HepG2 (cell line): ENCODE measurements around the gene MYO7A. TPM values are rescaled to one million over a fixed set of nuclear protein-coding genes. Genes with fewer than 3 reads are reported as not detected.

Experiments used
- BCL3 ChIP-seq: sonication (generic); formaldehyde crosslinking; IDR thresholded peaks from 2 replicates; pipeline ENCODE4 v1.5.1; 2020; ENCODE audit warnings: mild to moderate bottlenecking, missing genetic modification reagents, moderate library complexity
- CTCF ChIP-seq: sonication (generic); formaldehyde crosslinking; IDR thresholded peaks from 2 replicates; pipeline ENCODE4 v1.5.0; 2020; ENCODE audit warnings: mild to moderate bottlenecking, missing genetic modification reagents, moderate library complexity
- ELF3 ChIP-seq: IDR thresholded peaks from 2 replicates; pipeline ENCODE4 v1.6.1; 2016; ENCODE audit warnings: missing genetic modification reagents, missing compliant biosample characterization
- GZF1 ChIP-seq: sonication (generic); formaldehyde crosslinking; IDR thresholded peaks from 2 replicates; pipeline ENCODE4 v1.5.1; 2020; ENCODE audit warnings: mild to moderate bottlenecking, missing genetic modification reagents
- LBX2 ChIP-seq: sonication (generic); formaldehyde crosslinking; IDR thresholded peaks from 2 replicates; pipeline ENCODE4 v1.5.0; 2020; ENCODE audit warnings: missing genetic modification reagents, mild to moderate bottlenecking, borderline replicate concordance
- MEIS1 ChIP-seq: sonication (generic); formaldehyde crosslinking; IDR thresholded peaks from 2 replicates; pipeline ENCODE4 v1.9.0; 2021; ENCODE audit warnings: mild to moderate bottlenecking, missing genetic modification reagents, moderate library complexity, borderline replicate concordance
- MTERF4 ChIP-seq: sonication (generic); formaldehyde crosslinking; IDR thresholded peaks from 2 replicates; pipeline ENCODE4 v1.8.0; 2023; ENCODE audit warnings: mild to moderate bottlenecking, missing genetic modification reagents
- NCOA1 ChIP-seq: sonication (generic); formaldehyde crosslinking; IDR thresholded peaks from 2 replicates; pipeline ENCODE4 v1.9.0; 2021; ENCODE audit warnings: missing genetic modification reagents
- NFAT5 ChIP-seq: sonication (generic); formaldehyde crosslinking; IDR thresholded peaks from 2 replicates; pipeline ENCODE4 v1.4.0; 2020; ENCODE audit warnings: missing genetic modification reagents
- NR2C2 ChIP-seq: sonication (generic); formaldehyde crosslinking; IDR thresholded peaks from 2 replicates; pipeline ENCODE4 v1.4.0; 2020; ENCODE audit warnings: missing genetic modification reagents, mild to moderate bottlenecking, moderate library complexity, borderline replicate concordance
- NRL ChIP-seq: sonication (generic); formaldehyde crosslinking; IDR thresholded peaks from 2 replicates; pipeline ENCODE4 v1.5.0; 2020; ENCODE audit warnings: missing genetic modification reagents, mild to moderate bottlenecking, moderate library complexity, borderline replicate concordance
- RARG ChIP-seq: sonication (generic); formaldehyde crosslinking; IDR thresholded peaks from 2 replicates; pipeline ENCODE4 v1.4.0; 2020; ENCODE audit warnings: low read depth, mild to moderate bottlenecking, missing genetic modification reagents
- REL ChIP-seq: sonication (generic); formaldehyde crosslinking; conservative IDR thresholded peaks from 2 replicates; pipeline ENCODE4 v1.8.0; 2022; ENCODE audit warnings: mild to moderate bottlenecking, missing genetic modification reagents, moderate library complexity
- YY1 ChIP-seq: IDR thresholded peaks from 2 replicates; pipeline ENCODE4 v1.6.1; 2011; ENCODE audit warnings: low read length, low read depth, moderate library complexity, mild to moderate bottlenecking; ENCODE audit not compliant: insufficient read depth, insufficient replicate concordance
- ZNF350 ChIP-seq: sonication (generic); formaldehyde crosslinking; IDR thresholded peaks from 2 replicates; pipeline ENCODE4 v1.4.0; 2020; ENCODE audit warnings: mild to moderate bottlenecking, low read depth, missing genetic modification reagents, borderline replicate concordance
- ZNF724P ChIP-seq: sonication (generic); formaldehyde crosslinking; IDR thresholded peaks from 2 replicates; pipeline ENCODE4 v1.8.0; 2022; ENCODE audit warnings: missing genetic modification reagents, borderline replicate concordance
- polyA plus RNA-seq, 8 experiments: library from polyadenylated mRNA; depleted of rRNA in 3 of 8; stranded (reverse) in 7 of 8; unstranded in 1 of 8; fragments of >200 nt; fragmentation: Illumina TruSeq in 4 of 8; extraction: Trizol in 4 of 8; gene quantifications; 2 replicates each; pipeline versions ENCODE4 v1.2.1 to v1.2.3, GENCODE V29; 2011 to 2016; ENCODE audit warnings: low read depth in 4 of 8, missing spikeins in 1 of 8, mixed read lengths in 1 of 8; ENCODE audit not compliant: insufficient read depth in 1 of 8
- total RNA-seq, 5 experiments: library from RNA; depleted of rRNA; stranded (reverse); fragments of >200 nt; fragmentation: Illumina TruSeq; extraction: Trizol; gene quantifications; 2 replicates each; pipeline ENCODE4 v1.2.3, GENCODE V29; 2016; ENCODE audit warnings: low read depth in 1 of 5

The MYO7A gene
- total and polyA plus RNA-seq, 2 of the 13 experiments (the other 11 are each of a cell fraction or from before 2014, with no cell fraction given), result 7.5 to 10.0 TPM

GRCh38 chr11:77127235-77127911 is 673 bp upstream of the MYO7A start (continued):
- TF ChIP-seq BCL3 (CRISPR knock-in tag) (no peak), NCOA1 (no peak), MEIS1 (CRISPR knock-in tag) (peak; percentile 87; the same call in 1 of the 2 replicates), NFAT5 (0 out of 2 replicates have a peak, but pooled peaks have one; percentile 47), REL (CRISPR knock-in tag) (0 out of 2 replicates have a peak, but pooled peaks have one; percentile 45), ZNF350 (CRISPR knock-in tag) (peak; percentile 25; the same call in 1 of the 2 replicates), GZF1 (CRISPR knock-in tag) (peak; percentile 65; the same call in 1 of the 2 replicates), LBX2 (CRISPR knock-in tag) (no peak; the same call in 1 of the 2 replicates), YY1 (peak; percentile 34), MTERF4 (CRISPR knock-in tag) (peak; percentile 84), NRL (CRISPR knock-in tag) (peak; percentile 38; the same call in 1 of the 2 replicates), ZNF724P (CRISPR knock-in tag) (0 out of 2 replicates have a peak, but pooled peaks have one; percentile 55), ELF3 (CRISPR knock-in tag) (peak; percentile 56; the same call in 1 of the 2 replicates), NR2C2 (CRISPR knock-in tag) (peak; percentile 32; the same call in 1 of the 2 replicates), RARG (CRISPR knock-in tag) (peak; percentile 44; the same call in 1 of the 2 replicates), CTCF (CRISPR knock-in tag) (peak; percentile 98)
